Embryonic facial prominence (tissue), 1 donor: Measurements from ENCODE around the gene FAT3.

Experiments
- DNase-seq: peaks from one replicate; pipeline ENCODE4 v3.0.0-alpha.2; 2016; ENCODE audit errors: extremely low spot score

Gene FAT3

GRCh38 chr11:92227959-92228935, 3.6 kb downstream of the FAT3 start:
- DNase-seq, result no peak

GRCh38 chr11:92236856-92237255, 12.2 kb downstream of the FAT3 start:
- DNase-seq, result no peak

GRCh38 chr11:92240916-92241315, 16.3 kb downstream of the FAT3 start:
- no peak for DNase-seq

GRCh38 chr11:92245700-92246271, 21.2 kb downstream of the FAT3 start:
- no peak for DNase-seq

GRCh38 chr11:92246630-92247029, 22.0 kb downstream of the FAT3 start:
- DNase-seq, result no peak

- no peak for DNase-seq
Observed at GRCh38 chr11:92249156-92249753, 24.6 kb downstream of the FAT3 start.

- no peak for DNase-seq
Observed at GRCh38 chr11:92251980-92252379, 27.4 kb downstream of the FAT3 start.

GRCh38 chr11:92253421-92253820, 28.8 kb downstream of the FAT3 start:
- no peak for DNase-seq

GRCh38 chr11:92253945-92254344, 29.3 kb downstream of the FAT3 start:
- no peak for DNase-seq

GRCh38 chr11:92257536-92257935, 32.9 kb downstream of the FAT3 start:
- no peak for DNase-seq

GRCh38 chr11:92259861-92260260, 35.2 kb downstream of the FAT3 start:
- DNase-seq, result no peak

- DNase-seq, result peak; percentile 41
Observed at GRCh38 chr11:92264350-92264749, 39.7 kb downstream of the FAT3 start.

- no peak for DNase-seq
Observed at GRCh38 chr11:92266806-92267205, 42.2 kb downstream of the FAT3 start.

- no peak for DNase-seq
Observed at GRCh38 chr11:92267278-92267677, 42.7 kb downstream of the FAT3 start.

GRCh38 chr11:92267968-92268367, 43.4 kb downstream of the FAT3 start:
- DNase-seq, result no peak

- DNase-seq, result no peak
Observed at GRCh38 chr11:92268546-92268945, 43.9 kb downstream of the FAT3 start.

GRCh38 chr11:92269021-92269420, 44.4 kb downstream of the FAT3 start:
- DNase-seq, result no peak

- DNase-seq, result no peak
Observed at GRCh38 chr11:92269841-92270240, 45.2 kb downstream of the FAT3 start.

- DNase-seq, result no peak
Observed at GRCh38 chr11:92272651-92273050, 48.0 kb downstream of the FAT3 start.
